Activated T-cell treated with anti-CD3 and anti-CD28 coated beads, Interleukin-2, amount 50 U/mL, for 4 hours (primary cell): Measurements from ENCODE around the gene SGCE. TPM values are rescaled to one million over a fixed set of nuclear protein-coding genes. Genes with fewer than 3 reads are reported as not detected.
"Not testable (repeated sequence)": the region's sequence is repeated elsewhere in the genome, so short reads cannot be mapped to it uniquely, and the experiment has no call there.

Source experiments
- ATAC-seq, 2 donors: fragments of 200-7000 bp; cut with Tn5 transposase; one replicate each; pipeline ENCODE4 v1.10.0; 2021
- DNase-seq: peaks from one replicate; pipeline ENCODE4 v3.0.0-alpha.2; 2020
- H3K27me3 Mint-ChIP-seq: one replicate; pipeline ENCODE4 v1.8.0; 2021; ENCODE audit warnings: low read depth, mixed read lengths
- H3K36me3 Mint-ChIP-seq: one replicate; pipeline ENCODE4 v1.8.0; 2022; ENCODE audit warnings: mixed read lengths; ENCODE audit not compliant: insufficient read depth
- H3K4me1 Mint-ChIP-seq: one replicate; pipeline ENCODE4 v1.8.0; 2021; ENCODE audit warnings: low read depth, mixed read lengths
- H3K4me3 Mint-ChIP-seq: one replicate; pipeline ENCODE4 v1.8.0; 2021; ENCODE audit warnings: mild to moderate bottlenecking, moderate library complexity, mixed read lengths
- H3K9me3 Mint-ChIP-seq: one replicate; pipeline ENCODE4 v1.8.0; 2021; ENCODE audit warnings: mixed read lengths
- total RNA-seq, 3 donors: library from RNA; stranded (reverse); gene quantifications; one replicate each; pipeline ENCODE4 v1.2.1, GENCODE V29; 2021

Gene SGCE, protein sequence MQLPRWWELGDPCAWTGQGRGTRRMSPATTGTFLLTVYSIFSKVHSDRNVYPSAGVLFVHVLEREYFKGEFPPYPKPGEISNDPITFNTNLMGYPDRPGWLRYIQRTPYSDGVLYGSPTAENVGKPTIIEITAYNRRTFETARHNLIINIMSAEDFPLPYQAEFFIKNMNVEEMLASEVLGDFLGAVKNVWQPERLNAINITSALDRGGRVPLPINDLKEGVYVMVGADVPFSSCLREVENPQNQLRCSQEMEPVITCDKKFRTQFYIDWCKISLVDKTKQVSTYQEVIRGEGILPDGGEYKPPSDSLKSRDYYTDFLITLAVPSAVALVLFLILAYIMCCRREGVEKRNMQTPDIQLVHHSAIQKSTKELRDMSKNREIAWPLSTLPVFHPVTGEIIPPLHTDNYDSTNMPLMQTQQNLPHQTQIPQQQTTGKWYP
- under 1 TPM; 0.45 to 0.73 (median 0.63) TPM for total RNA-seq

DNA sequence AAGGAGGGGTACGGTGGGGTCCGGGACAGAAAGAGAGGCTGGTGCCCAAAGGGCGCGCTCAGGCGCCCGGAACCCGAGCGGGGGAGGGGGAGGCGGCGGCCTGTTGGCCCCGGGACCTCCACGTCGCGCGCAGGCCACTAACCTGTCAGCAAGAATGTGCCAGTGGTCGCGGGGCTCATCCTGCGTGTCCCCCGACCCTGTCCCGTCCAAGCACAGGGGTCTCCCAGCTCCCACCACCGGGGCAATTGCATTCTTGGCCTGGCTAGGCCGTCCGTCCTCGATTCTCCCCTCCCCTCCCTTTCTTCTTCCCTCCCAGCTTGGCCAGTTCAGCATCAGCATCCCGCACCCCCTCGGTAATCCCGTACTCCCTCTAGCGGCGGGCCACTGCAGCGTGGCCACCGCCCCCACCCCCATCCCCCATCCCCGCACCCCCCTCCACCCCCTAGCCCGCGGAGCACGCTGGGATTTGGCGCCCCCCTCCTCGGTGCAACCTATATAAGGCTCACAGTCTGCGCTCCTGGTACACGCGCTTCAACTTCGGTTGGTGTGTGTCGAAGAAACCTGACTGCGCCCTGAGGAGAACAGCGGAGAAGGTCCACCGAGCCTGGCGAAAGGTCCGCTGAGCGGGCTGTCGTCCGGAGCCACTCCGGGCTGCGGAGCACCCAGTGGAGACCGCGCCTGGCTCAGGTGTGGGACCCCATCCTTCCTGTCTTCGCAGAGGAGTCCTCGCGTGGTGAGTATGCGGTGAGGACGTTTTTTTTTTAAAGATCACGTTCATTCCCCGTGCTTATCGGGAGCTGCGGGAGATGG lies at the start of gene SGCE:
TSS of gene SGCE (minus strand) at position 286 of the 810 bp plus-strand sequence. CDS start at position 251, 35 bp downstream.
- Mint-ChIP-seq H3K4me1 (peaks cover 16% of the 10 kb centered on the region), H3K4me3 (peak within 1 kb of the TSS; percentile 86), H3K9me3 (no peaks in the 10 kb centered on the region), H3K36me3 (no peaks in the 10 kb centered on the region), H3K27me3 (peaks cover 33% of the 10 kb centered on the region)
- no peak for ATAC-seq
- DNase-seq = peak; percentile 44

DNA sequence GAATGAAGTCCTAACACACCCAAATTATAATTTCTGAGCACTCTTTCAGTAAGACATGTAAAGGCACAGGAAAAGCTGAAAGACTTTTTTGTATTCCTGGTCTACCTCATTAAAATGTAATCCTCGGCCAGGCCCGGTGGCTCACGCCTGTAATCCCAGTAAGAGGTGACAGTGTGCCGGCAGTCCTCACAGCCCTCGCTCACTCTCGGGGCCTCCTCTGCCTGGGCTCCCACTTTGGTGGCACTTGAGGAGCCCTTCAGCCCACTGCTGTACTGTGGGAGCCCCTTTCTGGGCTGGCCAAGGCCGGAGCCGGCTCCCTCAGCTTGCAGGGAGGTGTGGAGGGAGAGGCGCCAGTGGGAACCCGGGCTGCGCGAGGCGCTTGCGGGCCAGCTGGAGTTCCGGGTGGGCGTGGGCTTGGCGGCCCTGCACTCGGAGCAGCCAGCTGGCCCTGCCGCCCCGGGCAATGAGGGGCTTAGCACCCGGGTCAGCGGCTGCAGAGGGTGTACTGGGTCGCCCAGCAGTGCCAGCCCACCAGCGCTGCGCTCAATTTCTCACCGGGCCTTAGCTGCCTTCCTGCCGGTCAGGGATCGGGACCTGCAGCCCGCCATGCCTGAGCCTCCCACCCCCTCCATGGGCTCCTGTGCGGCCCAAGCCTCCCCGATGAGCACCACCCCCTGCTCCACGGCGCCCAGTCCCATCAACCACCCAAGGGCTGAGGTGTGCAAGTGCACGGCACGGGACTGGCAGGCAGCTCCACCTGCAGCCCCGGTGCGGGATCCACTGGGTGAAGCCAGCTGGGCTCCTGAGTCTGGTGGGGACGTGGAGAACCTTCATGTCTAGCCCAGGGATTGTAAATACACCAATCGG lies 49.5 kb upstream of the SGCE start:
- H3K27me3 Mint-ChIP-seq = not testable (repeated sequence)

DNA sequence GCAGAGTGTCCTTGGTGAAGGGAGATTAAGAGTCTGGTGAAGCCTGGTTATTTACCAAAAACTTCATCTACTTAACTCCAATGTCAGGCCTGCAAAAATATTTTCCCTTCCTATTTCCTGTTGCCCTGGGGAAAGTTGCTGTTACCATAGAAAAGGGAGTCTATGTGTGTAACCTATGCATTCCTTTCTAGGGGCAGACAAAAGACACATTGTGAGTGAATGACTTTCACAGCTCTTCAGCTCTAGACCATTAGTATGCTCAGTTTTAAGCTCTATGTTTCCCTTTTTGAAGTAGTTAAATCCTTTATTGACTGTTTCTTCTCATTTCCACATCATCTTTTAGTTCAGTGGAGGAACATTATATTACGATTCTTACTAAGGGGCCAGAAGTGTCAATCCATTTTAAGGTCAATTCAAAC lies 45.6 kb upstream of the SGCE start:
- H3K36me3 Mint-ChIP-seq = no peaks in the 10 kb centered on the region
- no peaks in the 10 kb centered on the region for H3K9me3 Mint-ChIP-seq
- H3K27me3 Mint-ChIP-seq = no peaks in the 10 kb centered on the region
- H3K4me1 Mint-ChIP-seq = no peaks in the 10 kb centered on the region
- DNase-seq (no peak), ATAC-seq (no peak)
- no peak overlapping the region for H3K4me3 Mint-ChIP-seq

More for the DNA sequence above, 49.5 kb upstream of the SGCE start:
- not testable (repeated sequence) for H3K4me3 Mint-ChIP-seq, ATAC-seq, H3K9me3 Mint-ChIP-seq, DNase-seq, H3K36me3 Mint-ChIP-seq, H3K4me1 Mint-ChIP-seq

DNA sequence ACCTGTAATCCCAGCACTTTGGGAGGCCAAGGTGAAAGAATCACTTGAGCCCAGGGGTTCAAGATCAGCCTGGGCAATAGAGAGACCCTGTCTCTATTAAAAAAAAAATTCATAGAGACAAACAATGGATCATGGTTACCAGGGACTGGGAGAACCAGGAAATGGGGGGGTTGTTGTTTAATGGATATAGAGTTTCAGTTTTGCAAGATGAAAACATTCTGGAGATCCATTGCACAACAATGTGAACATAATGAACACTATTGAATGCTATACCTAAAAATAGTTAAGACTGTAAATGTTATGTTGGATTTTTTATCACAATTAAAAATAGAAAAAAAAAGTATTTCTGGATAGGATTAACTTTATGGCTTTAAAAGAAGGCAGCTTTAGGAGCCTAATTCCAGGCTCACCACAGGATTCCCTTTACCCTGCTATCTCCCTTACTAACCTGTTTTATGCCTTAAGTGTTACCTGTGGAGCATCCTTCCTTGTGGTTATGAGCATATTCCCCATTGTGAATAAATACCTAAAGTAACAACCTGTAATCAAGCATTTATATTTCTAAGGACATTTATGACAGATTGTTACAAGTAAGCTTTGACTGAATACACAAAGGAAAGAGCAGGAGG lies 45.1 kb upstream of the SGCE start:
- ATAC-seq (no peak), DNase-seq (no peak)
- Mint-ChIP-seq H3K4me3 (no peak overlapping the region), H3K36me3 (no peaks in the 10 kb centered on the region), H3K4me1 (no peaks in the 10 kb centered on the region), H3K27me3 (no peaks in the 10 kb centered on the region), H3K9me3 (no peaks in the 10 kb centered on the region)

DNA sequence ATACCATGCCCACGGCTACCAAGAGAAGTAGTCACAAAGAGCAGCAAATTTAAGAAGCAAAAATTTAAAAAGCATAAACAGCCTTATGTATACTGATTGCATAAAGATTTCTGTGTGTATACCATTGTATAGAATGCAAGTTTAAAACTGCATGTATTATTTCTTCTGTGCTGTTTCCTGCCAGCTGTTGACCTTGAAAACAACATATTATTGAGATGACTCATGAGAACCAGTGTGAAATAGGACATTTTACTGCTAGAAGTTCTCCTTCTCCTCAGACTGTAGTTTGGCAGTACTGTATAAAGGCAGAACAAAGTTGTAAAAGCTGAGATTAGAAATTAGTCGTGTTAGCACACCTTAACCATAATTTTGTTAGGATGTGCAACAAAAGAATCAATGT lies 42.3 kb upstream of the SGCE start:
- ATAC-seq = no peak
- H3K9me3 Mint-ChIP-seq = no peaks in the 10 kb centered on the region
- peaks cover 1% of the 10 kb centered on the region for H3K27me3 Mint-ChIP-seq
- no peak for DNase-seq
- no peaks in the 10 kb centered on the region for H3K4me1 Mint-ChIP-seq
- no peak overlapping the region for H3K4me3 Mint-ChIP-seq
- no peaks in the 10 kb centered on the region for H3K36me3 Mint-ChIP-seq

DNA sequence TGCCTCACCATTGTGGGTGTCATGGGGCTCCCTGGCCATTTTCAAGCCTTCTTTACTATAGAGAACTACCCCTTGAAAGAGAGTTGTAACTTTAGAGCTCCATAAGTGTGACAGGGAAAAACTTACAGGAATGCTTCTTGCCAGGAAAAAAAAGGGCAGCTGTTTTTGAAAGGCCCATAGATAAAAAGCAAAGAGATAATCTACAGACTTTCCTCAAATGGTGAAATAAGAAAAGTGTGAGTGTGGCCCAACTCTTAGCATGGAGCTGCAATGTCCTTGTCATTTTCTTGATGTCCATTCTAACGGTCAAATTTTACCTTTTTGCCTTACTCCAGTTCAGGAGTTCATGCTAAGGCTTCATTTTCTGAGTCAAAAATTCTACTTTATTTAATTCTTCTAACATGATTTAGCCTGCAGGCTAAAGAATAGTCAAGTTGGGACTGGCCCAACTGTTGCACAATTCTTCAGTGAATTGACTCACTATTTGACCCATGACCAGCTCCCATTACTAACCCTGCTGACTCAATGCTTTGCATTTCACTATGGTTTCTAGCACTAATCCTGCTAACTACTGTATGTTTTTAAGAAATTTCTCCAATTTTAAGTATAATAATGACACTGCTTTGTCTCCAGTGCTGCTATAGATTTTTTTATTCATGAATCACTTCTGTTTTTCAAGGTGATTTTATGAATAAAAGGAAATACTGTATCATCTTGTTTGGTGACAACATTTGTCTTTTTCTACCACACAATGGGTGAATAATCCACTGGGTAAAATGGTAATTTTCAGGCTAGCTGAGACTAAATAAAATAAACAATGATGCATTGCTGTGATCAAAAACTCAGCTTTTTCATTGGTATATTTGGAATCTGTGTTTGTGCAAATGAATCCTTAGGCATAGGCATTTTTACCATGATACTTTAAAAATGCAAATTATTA lies 41.4 kb upstream of the SGCE start:
- Mint-ChIP-seq H3K4me1 (no peaks in the 10 kb centered on the region), H3K36me3 (no peaks in the 10 kb centered on the region), H3K27me3 (peaks cover 1% of the 10 kb centered on the region), H3K9me3 (no peaks in the 10 kb centered on the region), H3K4me3 (no peak overlapping the region)
- no peak for DNase-seq
- ATAC-seq = no peak

DNA sequence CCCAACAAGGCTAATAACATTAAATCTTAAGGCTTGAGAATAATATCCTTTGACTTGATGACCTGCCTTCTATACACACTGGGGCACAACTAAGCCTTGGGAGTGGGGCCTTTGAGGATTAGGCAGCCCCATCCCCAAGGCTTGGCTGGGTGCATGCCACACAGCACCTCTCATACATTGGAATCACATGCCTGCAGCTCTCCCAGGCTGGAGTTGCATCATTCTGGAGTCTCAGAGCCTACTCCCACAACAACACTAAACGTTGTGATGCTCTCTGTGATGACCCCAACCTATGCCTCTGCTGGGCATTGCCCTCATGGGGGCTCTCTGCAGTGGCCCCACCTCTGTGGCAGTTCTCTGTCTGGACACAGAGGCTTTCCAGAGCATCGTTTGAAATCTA lies 31.9 kb upstream of the SGCE start:
- DNase-seq (no peak), ATAC-seq (no peak)
- H3K36me3 Mint-ChIP-seq = no peaks in the 10 kb centered on the region
- H3K4me1 Mint-ChIP-seq = no peaks in the 10 kb centered on the region
- no peaks in the 10 kb centered on the region for H3K9me3 Mint-ChIP-seq
- no peak overlapping the region for H3K4me3 Mint-ChIP-seq
- H3K27me3 Mint-ChIP-seq = peaks cover 2% of the 10 kb centered on the region

DNA sequence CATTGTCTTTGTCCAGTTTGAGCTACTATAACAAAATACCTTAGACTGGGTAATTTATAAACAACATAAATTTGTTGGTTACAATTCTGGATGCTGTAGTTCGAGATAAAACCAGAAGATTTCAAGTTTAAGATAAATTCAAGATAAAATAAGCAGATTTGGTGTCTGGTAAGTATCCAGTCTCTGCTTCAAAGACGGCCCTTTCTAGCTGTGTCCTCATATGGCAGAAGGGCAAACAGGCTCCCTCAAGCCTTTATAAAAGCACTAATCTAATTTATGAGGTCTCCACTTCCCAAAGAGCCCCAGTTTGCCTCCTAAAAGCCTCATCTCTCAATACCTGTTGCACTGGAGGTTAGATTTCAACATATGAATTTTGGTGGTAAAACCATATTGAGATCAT lies 31.1 kb upstream of the SGCE start:
- Mint-ChIP-seq H3K4me3 (no peak overlapping the region), H3K4me1 (no peaks in the 10 kb centered on the region), H3K9me3 (no peaks in the 10 kb centered on the region), H3K27me3 (peaks cover 3% of the 10 kb centered on the region), H3K36me3 (no peaks in the 10 kb centered on the region)
- DNase-seq = no peak
- ATAC-seq = no peak

DNA sequence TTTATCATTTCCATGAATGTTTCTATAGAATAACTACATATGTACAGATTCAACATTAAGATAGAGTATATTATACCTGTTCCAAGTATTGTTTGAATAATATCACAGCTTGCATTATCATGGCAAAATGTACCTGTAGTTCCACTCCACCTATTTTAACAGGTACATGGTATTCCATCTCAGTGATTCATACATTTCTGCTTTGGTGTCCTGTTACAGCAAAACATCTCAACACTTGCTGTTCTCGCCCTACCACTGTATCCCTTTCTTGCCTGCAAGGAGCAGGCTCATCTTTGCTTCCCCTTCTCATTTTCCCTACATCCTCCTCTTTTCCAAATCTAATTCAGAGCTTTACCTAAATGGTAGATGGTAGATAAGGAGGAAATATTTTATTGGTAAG lies 27.1 kb upstream of the SGCE start:
- no peaks in the 10 kb centered on the region for H3K4me1 Mint-ChIP-seq
- H3K9me3 Mint-ChIP-seq = no peaks in the 10 kb centered on the region
- ATAC-seq (no peak), DNase-seq (no peak)
- no peak overlapping the region for H3K4me3 Mint-ChIP-seq
- peaks cover 7% of the 10 kb centered on the region for H3K27me3 Mint-ChIP-seq
- H3K36me3 Mint-ChIP-seq = no peaks in the 10 kb centered on the region

DNA sequence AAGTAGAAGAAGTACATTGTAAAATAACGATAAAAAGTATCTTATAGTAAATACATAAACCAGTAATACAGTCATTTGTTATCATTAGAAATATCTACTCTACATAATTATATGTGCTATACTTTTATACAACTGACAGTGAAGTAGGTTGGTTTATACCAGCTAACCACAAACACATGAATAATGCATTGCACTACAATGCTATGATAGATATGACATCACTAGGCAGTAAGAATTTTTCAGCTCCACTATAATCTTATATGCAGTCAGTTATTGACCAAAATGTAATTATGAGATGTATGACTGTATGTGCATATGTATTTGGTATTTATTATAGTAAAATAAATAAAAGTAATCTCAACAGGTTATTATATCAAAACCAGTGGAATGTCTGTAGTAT lies 23.4 kb upstream of the SGCE start:
- Mint-ChIP-seq H3K9me3 (no peaks in the 10 kb centered on the region), H3K4me3 (no peak overlapping the region), H3K27me3 (peaks cover 7% of the 10 kb centered on the region), H3K36me3 (no peaks in the 10 kb centered on the region), H3K4me1 (no peaks in the 10 kb centered on the region)
- no peak for DNase-seq
- no peak for ATAC-seq

DNA sequence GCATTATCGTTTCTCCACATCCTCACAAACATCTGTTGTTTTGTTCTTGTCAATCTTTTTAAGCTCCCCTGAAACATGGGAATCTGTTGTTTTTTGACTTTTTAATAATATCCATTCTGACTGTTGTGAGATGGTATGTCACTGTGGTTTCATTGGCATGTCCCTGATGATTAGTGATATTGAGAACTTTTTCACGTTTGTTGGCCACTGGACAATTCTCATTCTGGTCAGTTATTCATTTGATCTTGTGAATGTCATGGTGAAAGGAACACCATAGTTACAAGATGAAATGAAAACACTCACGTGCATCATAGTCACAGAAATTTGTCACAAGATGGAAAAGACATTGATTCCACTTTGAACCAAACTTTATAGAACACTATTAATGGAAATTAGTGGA lies 20.5 kb upstream of the SGCE start:
- no peak for DNase-seq
- no peaks in the 10 kb centered on the region for H3K4me1 Mint-ChIP-seq
- no peak for ATAC-seq
- H3K36me3 Mint-ChIP-seq = no peaks in the 10 kb centered on the region
- no peaks in the 10 kb centered on the region for H3K9me3 Mint-ChIP-seq
- H3K27me3 Mint-ChIP-seq = peaks cover 4% of the 10 kb centered on the region
- H3K4me3 Mint-ChIP-seq = no peak overlapping the region

DNA sequence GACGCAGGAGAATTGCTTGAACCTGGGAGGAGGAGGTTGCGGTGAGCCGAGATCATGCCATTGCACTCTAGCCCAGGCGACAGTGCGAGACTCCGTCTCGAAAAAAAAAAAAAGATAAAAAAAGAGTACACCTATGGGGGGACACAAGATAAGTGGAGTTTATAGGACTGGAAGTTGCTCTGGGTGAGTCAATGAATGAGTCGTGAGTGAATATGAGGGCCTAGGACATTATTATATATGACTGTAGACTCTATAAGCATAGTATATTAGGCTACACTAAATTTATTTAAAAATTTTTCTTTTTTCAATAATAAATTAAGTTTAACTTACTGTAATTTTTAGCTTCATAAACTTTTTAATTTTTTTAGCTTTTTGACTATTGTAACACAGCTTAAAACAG lies 19.4 kb upstream of the SGCE start:
- Mint-ChIP-seq H3K9me3 (no peaks in the 10 kb centered on the region), H3K27me3 (peaks cover 3% of the 10 kb centered on the region), H3K36me3 (no peaks in the 10 kb centered on the region), H3K4me3 (no peak overlapping the region), H3K4me1 (no peaks in the 10 kb centered on the region)
- no peak for ATAC-seq
- no peak for DNase-seq
